Ishikawa (cell line): ENCODE measurements around the gene RBM38.

Experiments
- CEBPB ChIP-seq: IDR thresholded peaks from 2 replicates; pipeline ENCODE4 v1.6.1; 2012
- CREB1 ChIP-seq: IDR thresholded peaks from 2 replicates; pipeline ENCODE4 v1.6.1; 2012; ENCODE audit warnings: low read depth
- EGR1 ChIP-seq: IDR thresholded peaks from 2 replicates; pipeline ENCODE4 v1.6.1; 2012
- EP300 ChIP-seq: IDR thresholded peaks from 2 replicates; pipeline ENCODE4 v1.6.1; 2012; ENCODE audit warnings: borderline replicate concordance
- FOXM1 ChIP-seq: IDR thresholded peaks from 2 replicates; pipeline ENCODE4 v1.6.1; 2012; ENCODE audit warnings: low read depth, borderline replicate concordance
- MAX ChIP-seq: IDR thresholded peaks from 2 replicates; pipeline ENCODE4 v1.6.1; 2012
- NFIC ChIP-seq: IDR thresholded peaks from 2 replicates; pipeline ENCODE4 v1.6.1; 2012
- RAD21 ChIP-seq: IDR thresholded peaks from 2 replicates; pipeline ENCODE4 v1.6.1; 2012; ENCODE audit warnings: low read depth
- REST ChIP-seq: IDR thresholded peaks from 2 replicates; pipeline ENCODE4 v1.6.1; 2012; ENCODE audit warnings: low read depth, mild to moderate bottlenecking
- TAF1 ChIP-seq: IDR thresholded peaks from 2 replicates; pipeline ENCODE4 v1.6.1; 2012; ENCODE audit warnings: low read depth, mild to moderate bottlenecking
- TCF12 ChIP-seq: IDR thresholded peaks from 2 replicates; pipeline ENCODE4 v1.6.1; 2012; ENCODE audit warnings: low read depth
- TEAD4 ChIP-seq: IDR thresholded peaks from 2 replicates; pipeline ENCODE4 v1.6.1; 2012
- USF1 ChIP-seq: IDR thresholded peaks from 2 replicates; pipeline ENCODE4 v1.6.1; 2012
- YY1 ChIP-seq: IDR thresholded peaks from 2 replicates; pipeline ENCODE4 v1.6.1; 2012; ENCODE audit warnings: low read depth
- ZBTB7A ChIP-seq: IDR thresholded peaks from 2 replicates; pipeline ENCODE4 v1.6.1; 2012; ENCODE audit warnings: low read depth

The RBM38 gene

DNA sequence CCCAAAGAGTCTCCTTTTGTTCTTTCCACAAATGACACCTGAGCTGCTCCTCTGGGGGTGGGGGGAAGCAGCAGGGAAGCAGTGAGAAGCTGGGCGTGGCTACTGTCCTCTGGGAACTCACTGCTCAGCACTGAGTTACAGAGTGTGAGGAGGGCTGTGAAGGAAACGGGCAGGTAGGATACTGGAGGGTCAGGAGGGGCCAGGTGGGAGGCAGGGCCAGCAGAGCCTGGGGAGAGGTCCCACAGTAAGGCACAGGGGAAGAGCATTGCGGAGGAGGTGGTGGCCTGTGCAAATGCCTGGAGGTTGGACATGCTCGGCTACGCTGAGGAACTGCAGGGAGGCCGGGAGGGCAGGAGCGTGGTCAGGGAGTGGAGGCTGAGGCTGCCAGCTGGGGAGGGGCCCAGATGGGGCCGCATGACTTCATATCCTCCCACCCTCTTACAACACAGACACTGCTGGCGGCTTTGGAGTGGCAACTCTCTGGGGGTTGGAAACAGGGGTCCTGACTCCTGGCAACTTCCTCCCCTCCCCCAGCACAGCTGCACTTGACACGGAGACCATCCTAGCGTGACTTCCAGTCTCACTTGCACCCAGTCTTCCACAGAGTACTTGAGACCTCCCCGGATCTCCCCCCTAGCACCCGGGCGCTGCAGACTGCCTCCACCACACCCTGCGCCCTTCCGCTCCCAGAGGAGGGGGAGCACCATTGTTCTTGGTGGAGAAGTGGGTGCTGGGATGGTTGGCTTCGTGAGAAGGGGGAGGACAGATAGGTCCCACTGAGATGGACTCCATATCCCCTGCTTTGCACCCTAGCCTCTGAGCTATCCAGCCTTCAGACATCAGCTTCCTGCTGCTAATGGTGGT lies 34.2 kb downstream of the RBM38 start:
- TF ChIP-seq REST (no peak), TCF12 (peak; percentile 51; the same call in 1 of the 2 replicates), FOXM1 (no peak), CEBPB (no peak), YY1 (no peak), EGR1 (no peak), CREB1 (no peak)

DNA sequence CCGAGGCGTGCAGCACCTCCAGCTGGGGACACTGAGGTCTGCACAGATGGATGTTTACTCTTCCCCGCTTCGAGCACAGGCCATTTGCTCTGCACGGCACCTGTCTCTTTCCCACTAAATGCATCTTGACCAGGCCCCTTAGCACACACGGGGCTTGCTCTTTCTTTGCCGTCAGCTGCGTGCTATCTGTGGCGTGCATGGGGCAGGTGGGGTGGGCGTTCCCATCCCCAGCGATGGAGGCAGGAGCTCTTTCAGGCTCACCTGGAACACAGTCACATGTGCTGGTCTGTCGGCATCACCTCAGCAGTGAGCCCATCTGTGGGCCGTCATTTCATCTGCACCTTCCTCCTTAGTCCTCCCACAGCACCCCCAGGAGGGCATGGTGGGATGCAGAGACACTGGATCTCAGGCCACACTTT lies 35.1 kb downstream of the RBM38 start:
- no peak for TF ChIP-seq EGR1

DNA sequence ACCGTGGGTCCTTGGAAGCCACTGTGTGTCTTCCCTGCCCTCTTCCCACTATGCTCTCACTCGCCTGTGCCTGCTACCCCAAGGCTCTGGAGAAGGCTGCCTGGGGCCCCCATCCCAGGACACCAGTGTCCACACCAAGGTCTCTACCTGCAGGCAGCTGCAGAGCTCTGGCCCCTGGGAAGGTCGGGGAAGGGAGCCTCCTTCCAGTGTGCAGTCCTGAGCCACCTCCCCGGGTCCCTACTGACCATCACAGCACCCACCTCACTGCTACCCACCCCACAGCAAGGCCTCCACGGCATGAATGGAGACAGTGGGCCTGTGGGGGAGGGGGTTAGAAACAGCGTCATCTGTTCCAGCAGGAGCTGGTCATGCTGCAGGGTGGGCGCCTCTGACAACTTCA lies 35.6 kb downstream of the RBM38 start:
- TF ChIP-seq NFIC (no peak), TAF1 (no peak), TEAD4 (no peak), RAD21 (no peak), FOXM1 (no peak), EGR1 (no peak), YY1 (no peak)

GRCh38 chr20:57428324-57429158 lies 37.3 kb downstream of the RBM38 start:
- TF ChIP-seq FOXM1 = no peak
- no peak for TF ChIP-seq RAD21
- TF ChIP-seq TEAD4 = no peak
- no peak for TF ChIP-seq TAF1
- no peak for TF ChIP-seq REST
- no peak for TF ChIP-seq CEBPB
- no peak for TF ChIP-seq EGR1
- no peak for TF ChIP-seq EP300

- no peak for TF ChIP-seq EP300
- no peak for TF ChIP-seq TAF1
- TF ChIP-seq USF1 = no peak
- TF ChIP-seq RAD21 = no peak
- TF ChIP-seq NFIC = no peak
- TF ChIP-seq CREB1 = no peak
- TF ChIP-seq ZBTB7A = no peak
Measured at GRCh38 chr20:57429159-57429496, 37.9 kb downstream of the RBM38 start.

- TF ChIP-seq TCF12 = no peak
- TF ChIP-seq MAX = no peak
- TF ChIP-seq ZBTB7A = no peak
- no peak for TF ChIP-seq NFIC
- TF ChIP-seq EP300 = no peak
- no peak for TF ChIP-seq EGR1
- no peak for TF ChIP-seq TAF1
- TF ChIP-seq YY1 = no peak
- TF ChIP-seq TEAD4 = no peak
- TF ChIP-seq CEBPB = no peak
- TF ChIP-seq RAD21 = no peak
- TF ChIP-seq USF1 = no peak
- TF ChIP-seq REST = no peak
- TF ChIP-seq CREB1 = no peak
Measured at GRCh38 chr20:57429580-57430200, 38.5 kb downstream of the RBM38 start.
